GM23248 (cell line): ENCODE results near the gene NFILZ. TPM values are rescaled to one million over a fixed set of nuclear protein-coding genes. Genes with fewer than 3 reads are reported as not detected.

Experiments
- DNase-seq: peaks from one replicate; pipeline ENCODE4 v3.0.0-alpha.2; 2015
- H2AFZ ChIP-seq: fragments of 200-600 bp; sonication (generic); 2 replicates; pipeline ENCODE4 v1.6.1; 2016; ENCODE audit warnings: antibody characterized with exemption
- H3F3A ChIP-seq: fragments of 200-600 bp; sonication (generic); 2 replicates; pipeline ENCODE4 v1.6.1; 2016; ENCODE audit warnings: mild to moderate bottlenecking, antibody characterized with exemption, mixed run types; ENCODE audit not compliant: insufficient read depth
- H3K27ac ChIP-seq: fragments of 200-600 bp; sonication (generic); 2 replicates; pipeline ENCODE4 v1.5.1; 2016; ENCODE audit warnings: mild to moderate bottlenecking
- H3K27me3 ChIP-seq: fragments of 200-600 bp; sonication (generic); replicated peaks from 2 replicates; pipeline ENCODE4 v1.6.1; 2016; ENCODE audit warnings: mild to moderate bottlenecking; ENCODE audit not compliant: insufficient read depth
- H3K36me3 ChIP-seq: fragments of 200-600 bp; sonication (generic); 2 replicates; pipeline ENCODE4 v1.6.1; 2016; ENCODE audit warnings: low read depth, mild to moderate bottlenecking
- H3K4me1 ChIP-seq: fragments of 200-600 bp; sonication (generic); 2 replicates; pipeline ENCODE4 v1.6.1; 2016; ENCODE audit warnings: mild to moderate bottlenecking; ENCODE audit not compliant: insufficient read depth
- H3K4me2 ChIP-seq: fragments of 200-600 bp; sonication (generic); one replicate; pipeline ENCODE4 v1.6.1; 2016; ENCODE audit warnings: mild to moderate bottlenecking; ENCODE audit not compliant: unreplicated experiment
- H3K4me3 ChIP-seq: fragments of 200-600 bp; sonication (generic); 2 replicates; pipeline ENCODE4 v1.5.1; 2016; ENCODE audit warnings: mild to moderate bottlenecking
- H3K79me2 ChIP-seq: fragments of 200-600 bp; sonication (generic); 2 replicates; pipeline ENCODE4 v1.6.1; 2016; ENCODE audit warnings: mild to moderate bottlenecking; ENCODE audit not compliant: insufficient read depth
- H3K9ac ChIP-seq: fragments of 200-600 bp; sonication (generic); 2 replicates; pipeline ENCODE4 v1.6.1; 2016; ENCODE audit warnings: mild to moderate bottlenecking
- H3K9me2 ChIP-seq: fragments of 200-600 bp; sonication (generic); 2 replicates; pipeline ENCODE4 v1.6.1; 2016; ENCODE audit warnings: mixed run types, mild to moderate bottlenecking, moderate library complexity; ENCODE audit not compliant: insufficient read depth
- H3K9me3 ChIP-seq: fragments of 200-600 bp; sonication (generic); one replicate; pipeline ENCODE4 v1.6.1; 2017; ENCODE audit warnings: low read depth
- H4K20me1 ChIP-seq: fragments of 200-600 bp; sonication (generic); 2 replicates; pipeline ENCODE4 v1.6.0; 2016; ENCODE audit not compliant: insufficient read depth
- EZH2 ChIP-seq: fragments of 200-600 bp; sonication (generic); IDR thresholded peaks from 2 replicates; pipeline ENCODE4 v1.6.1; 2018; ENCODE audit warnings: antibody characterized with exemption, mild to moderate bottlenecking; ENCODE audit not compliant: insufficient read depth, poor library complexity, severe bottlenecking
- EZH2phosphoT487 ChIP-seq: fragments of 200-600 bp; sonication (generic); IDR thresholded peaks from 2 replicates; pipeline ENCODE4 v1.6.1; 2018; ENCODE audit warnings: antibody characterized with exemption, moderate library complexity, mild to moderate bottlenecking, low read depth; ENCODE audit not compliant: insufficient read depth
- WGBS, 2 experiments: methylation state at CpG; one replicate each; pipeline ENCODE4 v1.1.6; 2015 to 2017; ENCODE audit warnings: low lambda C conversion rate in 2 of 2, low coverage in 1 of 2; ENCODE audit errors: missing lambda C conversion rate in 2 of 2; 5-methylcytosine and 5-hydroxymethylcytosine counted together
- in situ Hi-C: fragments of 300-500 bp; cut with MboI; formaldehyde crosslinking; loops from 2 replicates; pipeline ENCODE4 v1.15.0; 2020
- polyA plus RNA-seq: library from polyadenylated mRNA; unstranded; fragments of >200 nt; fragmentation: Nextera tagmentation; extraction: Ambion mirVana; gene quantifications from 2 replicates; pipeline ENCODE4 v1.2.1, GENCODE V29; 2016
- total RNA-seq: library from RNA; depleted of rRNA; stranded (reverse); fragments of >200 nt; shearing (Covaris generic); gene quantifications from 2 replicates; pipeline ENCODE4 v1.2.3, GENCODE V29; 2014

NFILZ gene
- total and polyA plus RNA-seq, 2 experiments from 2014 or later, result not detected

GRCh38 chr19:8595651-8596050 is 34.8 kb upstream of the NFILZ start:
- in situ Hi-C loops, result no loop called here
- Histone ChIP-seq H3K4me1 (no peaks in the 10 kb centered on the region), H3K79me2 (no peaks in the 10 kb centered on the region), H3K9ac (no peak overlapping the region), H3K9me3 (no peaks in the 10 kb centered on the region), H3F3A (peaks cover 4% of the 10 kb centered on the region; the same call in 1 of the 2 replicates), H2AFZ (no peak overlapping the region), H3K9me2 (no peaks in the 10 kb centered on the region), H3K4me2 (no peak overlapping the region), H3K27ac (no peak overlapping the region), H3K4me3 (no peak overlapping the region), H3K36me3 (no peaks in the 10 kb centered on the region), H3K27me3 (no peaks in the 10 kb centered on the region), H4K20me1 (no peaks in the 10 kb centered on the region)
- TF ChIP-seq EZH2phosphoT487, result no peak
- TF ChIP-seq EZH2, result no peak
- WGBS, 2 experiments, result 63% methylated on average over 12 to 15 of the region's 15 CpGs
- DNase-seq, result no peak

DNA sequence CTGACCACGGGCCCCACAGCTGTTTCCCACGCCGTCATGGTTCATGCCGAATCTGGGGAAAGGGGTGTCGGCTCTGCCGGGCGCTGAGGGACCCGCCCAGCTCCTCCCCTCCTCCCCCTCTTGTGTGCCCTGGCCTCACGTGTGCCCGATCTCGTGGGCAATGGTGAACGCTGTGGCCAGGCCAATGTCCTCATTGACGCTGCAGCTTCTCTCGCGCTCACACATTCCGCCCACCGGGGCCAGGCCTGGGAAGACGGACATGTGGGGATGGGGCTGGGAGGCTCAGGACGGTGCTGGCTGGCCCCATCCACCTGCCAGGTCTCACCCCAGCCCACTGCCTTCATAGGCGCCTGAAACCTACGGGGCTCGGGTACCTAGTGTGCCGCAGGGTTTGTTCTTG is 34.3 kb upstream of the NFILZ start:
- Histone ChIP-seq H3F3A (peaks cover 4% of the 10 kb centered on the region; the same call in 1 of the 2 replicates), H3K4me2 (no peak overlapping the region), H3K27ac (no peak overlapping the region), H3K36me3 (no peaks in the 10 kb centered on the region), H3K27me3 (no peaks in the 10 kb centered on the region), H4K20me1 (no peaks in the 10 kb centered on the region), H3K9ac (no peak overlapping the region), H3K4me1 (no peaks in the 10 kb centered on the region), H3K9me3 (no peaks in the 10 kb centered on the region), H2AFZ (no peak overlapping the region), H3K4me3 (no peak overlapping the region), H3K79me2 (no peaks in the 10 kb centered on the region), H3K9me2 (no peaks in the 10 kb centered on the region)
- in situ Hi-C loops, result no loop called here
- TF ChIP-seq EZH2phosphoT487, result no peak
- TF ChIP-seq EZH2, result no peak
- DNase-seq, result no peak
- WGBS, 2 experiments, result 62 to 65% methylated on average over 18 to 23 of the region's 23 CpGs

DNA sequence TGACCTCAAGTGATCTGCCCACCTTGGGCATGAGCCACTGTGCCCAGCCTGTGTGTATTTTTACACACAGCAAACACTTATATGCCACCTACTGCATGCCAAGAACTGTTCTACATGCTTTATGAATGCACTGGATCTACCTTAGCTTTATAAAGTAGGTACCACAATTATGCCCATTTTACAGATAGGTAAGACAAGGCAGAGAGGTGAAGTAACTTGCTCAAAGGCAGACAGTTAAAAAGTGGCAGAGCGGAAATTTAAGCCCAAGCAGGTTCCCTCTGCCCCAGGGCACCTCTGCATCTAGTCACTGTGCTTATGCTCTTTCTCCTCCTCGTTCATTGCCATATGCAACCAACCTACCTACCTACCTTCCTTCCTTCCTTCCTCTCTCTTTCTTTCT is 30.4 kb upstream of the NFILZ start:
- Histone ChIP-seq H3K27ac (no peak overlapping the region), H2AFZ (no peak overlapping the region), H3K4me2 (no peak overlapping the region), H3K36me3 (no peaks in the 10 kb centered on the region; the same call in 1 of the 2 replicates), H3K4me3 (no peak overlapping the region), H3K9me3 (no peaks in the 10 kb centered on the region), H3K4me1 (no peaks in the 10 kb centered on the region), H3F3A (no peaks in the 10 kb centered on the region), H3K27me3 (no peaks in the 10 kb centered on the region), H3K9me2 (no peaks in the 10 kb centered on the region), H3K9ac (no peak overlapping the region), H3K79me2 (no peaks in the 10 kb centered on the region), H4K20me1 (no peaks in the 10 kb centered on the region)
- in situ Hi-C loops, result no loop called here
- TF ChIP-seq EZH2 (no peak), EZH2phosphoT487 (no peak)
- 94 to 96% methylated on average over 2 of the region's 2 CpGs for WGBS, 2 experiments
- no peak for DNase-seq

GRCh38 chr19:8600816-8601215 is 29.6 kb upstream of the NFILZ start:
- H2AFZ ChIP-seq, result no peak overlapping the region
- no peaks in the 10 kb centered on the region for H4K20me1 ChIP-seq
- H3K4me1 ChIP-seq, result no peaks in the 10 kb centered on the region
- H3K4me2 ChIP-seq, result no peak overlapping the region
- 90% methylated on average over 16 of the region's 16 CpGs for WGBS, 2 experiments
- TF ChIP-seq EZH2 (no peak), EZH2phosphoT487 (no peak)
- H3K9me3 ChIP-seq, result no peaks in the 10 kb centered on the region
- in situ Hi-C loops, result no loop called here
- no peak overlapping the region for H3K9ac ChIP-seq
- H3F3A ChIP-seq, result no peaks in the 10 kb centered on the region
- H3K4me3 ChIP-seq, result no peak overlapping the region
- no peaks in the 10 kb centered on the region; the same call in 1 of the 2 replicates for H3K36me3 ChIP-seq
- H3K9me2 ChIP-seq, result no peaks in the 10 kb centered on the region
- H3K79me2 ChIP-seq, result no peaks in the 10 kb centered on the region
- H3K27me3 ChIP-seq, result no peaks in the 10 kb centered on the region
- H3K27ac ChIP-seq, result no peak overlapping the region
- DNase-seq, result no peak

DNA sequence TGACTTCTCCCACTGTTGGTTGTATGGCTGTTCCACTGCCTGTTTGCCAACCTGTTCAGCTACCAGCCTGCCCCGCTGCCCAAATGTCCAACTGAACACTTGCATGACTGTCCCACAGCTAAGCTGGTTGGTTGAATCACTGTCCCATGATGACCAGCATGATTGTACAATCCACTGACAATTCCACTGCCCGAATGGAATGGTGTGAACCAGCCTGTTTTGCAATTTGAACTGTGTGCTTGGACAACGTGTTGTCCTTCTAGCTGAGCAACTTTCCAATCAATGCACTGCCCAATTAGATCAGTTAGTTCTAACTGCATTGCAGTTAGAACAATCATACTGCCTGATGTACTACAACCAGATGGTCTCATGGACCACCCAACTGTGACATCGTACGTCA is 28.6 kb upstream of the NFILZ start:
- TF ChIP-seq EZH2, result no peak
- no peak for TF ChIP-seq EZH2phosphoT487
- Histone ChIP-seq H3K27me3 (no peaks in the 10 kb centered on the region), H3K4me3 (no peak overlapping the region), H4K20me1 (no peaks in the 10 kb centered on the region), H3K4me2 (no peak overlapping the region), H3K36me3 (no peaks in the 10 kb centered on the region; the same call in 1 of the 2 replicates), H3F3A (no peaks in the 10 kb centered on the region), H3K9me2 (no peaks in the 10 kb centered on the region), H2AFZ (no peak overlapping the region), H3K9me3 (no peaks in the 10 kb centered on the region), H3K9ac (no peak overlapping the region), H3K79me2 (no peaks in the 10 kb centered on the region), H3K4me1 (0 out of 2 replicates have a peak, but pooled peaks cover 1% of the 10 kb centered on the region), H3K27ac (no peak overlapping the region)
- WGBS, 2 experiments, result 90 to 93% methylated on average over 5 of the region's 5 CpGs
- DNase-seq, result no peak
- in situ Hi-C loops, result no loop called here
